ENCODE results near the gene TAX1BP3. TPM values are rescaled to one million over a fixed set of nuclear protein-coding genes. Genes with fewer than 3 reads are reported as not detected.

Gene TAX1BP3
- total RNA-seq, 1 donor from 2014 or later, result 81.3 TPM

DNA sequence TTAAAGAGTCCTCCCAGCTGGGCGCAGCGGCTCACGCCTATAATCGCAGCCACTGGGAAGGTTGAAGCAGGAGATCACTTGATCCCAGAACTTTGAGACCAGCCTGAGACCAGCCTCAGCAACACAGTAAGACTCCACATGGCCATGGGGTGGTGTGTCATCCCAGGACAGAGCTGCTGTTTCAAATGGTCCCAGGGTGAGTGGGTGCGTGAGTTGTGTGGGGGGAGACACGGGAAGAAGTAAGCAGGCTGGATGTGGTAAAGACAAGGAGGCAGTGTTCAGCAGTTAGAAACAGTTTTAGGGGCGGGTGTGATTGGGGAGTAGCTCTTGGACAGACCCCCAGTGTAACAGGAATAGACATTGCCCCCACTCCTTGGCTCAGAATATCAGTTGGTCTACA is 36.1 kb downstream of the TAX1BP3 start:
- DNase-seq (ENCODE audit: low spot score, unreplicated experiment), result no peak
- Mint-ChIP-seq H3K27ac (no peak overlapping the region), H3K36me3 (ENCODE audit: insufficient read depth) (peaks cover 8% of the 10 kb centered on the region), H3K4me1 (ENCODE audit: low read depth) (peaks cover 16% of the 10 kb centered on the region), H3K4me3 (ENCODE audit: low read depth) (no peak overlapping the region), H3K9me3 (ENCODE audit: low read depth) (no peaks in the 10 kb centered on the region), H3K27me3 (no peaks in the 10 kb centered on the region)
- TF ChIP-seq, protein P1, sequence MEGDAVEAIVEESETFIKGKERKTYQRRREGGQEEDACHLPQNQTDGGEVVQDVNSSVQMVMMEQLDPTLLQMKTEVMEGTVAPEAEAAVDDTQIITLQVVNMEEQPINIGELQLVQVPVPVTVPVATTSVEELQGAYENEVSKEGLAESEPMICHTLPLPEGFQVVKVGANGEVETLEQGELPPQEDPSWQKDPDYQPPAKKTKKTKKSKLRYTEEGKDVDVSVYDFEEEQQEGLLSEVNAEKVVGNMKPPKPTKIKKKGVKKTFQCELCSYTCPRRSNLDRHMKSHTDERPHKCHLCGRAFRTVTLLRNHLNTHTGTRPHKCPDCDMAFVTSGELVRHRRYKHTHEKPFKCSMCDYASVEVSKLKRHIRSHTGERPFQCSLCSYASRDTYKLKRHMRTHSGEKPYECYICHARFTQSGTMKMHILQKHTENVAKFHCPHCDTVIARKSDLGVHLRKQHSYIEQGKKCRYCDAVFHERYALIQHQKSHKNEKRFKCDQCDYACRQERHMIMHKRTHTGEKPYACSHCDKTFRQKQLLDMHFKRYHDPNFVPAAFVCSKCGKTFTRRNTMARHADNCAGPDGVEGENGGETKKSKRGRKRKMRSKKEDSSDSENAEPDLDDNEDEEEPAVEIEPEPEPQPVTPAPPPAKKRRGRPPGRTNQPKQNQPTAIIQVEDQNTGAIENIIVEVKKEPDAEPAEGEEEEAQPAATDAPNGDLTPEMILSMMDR (IDR thresholded peaks at IDR 0.05; ENCODE audit: unreplicated experiment), result no peak

DNA sequence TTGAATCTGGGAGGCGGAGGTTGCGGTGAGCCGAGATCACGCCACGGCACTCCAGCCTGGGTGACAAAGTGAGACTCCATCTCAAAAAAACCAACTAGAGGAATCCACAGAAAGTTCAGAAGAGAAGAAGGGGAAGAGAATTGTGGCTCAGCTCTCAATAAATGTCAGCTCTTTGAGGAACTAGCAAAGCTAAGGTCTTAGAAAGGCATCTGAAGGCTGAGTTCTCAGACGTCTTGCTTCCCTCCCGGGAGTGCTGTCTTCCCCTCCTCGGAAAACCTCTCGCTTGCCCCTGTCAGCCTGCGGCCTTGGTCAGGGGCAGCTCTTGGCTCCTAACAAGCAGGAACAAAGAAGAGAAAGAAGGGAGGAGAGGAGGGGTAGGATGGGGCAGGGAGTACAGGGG is 37.6 kb downstream of the TAX1BP3 start:
- Mint-ChIP-seq H3K4me3 (ENCODE audit: low read depth) (no peak overlapping the region), H3K9me3 (ENCODE audit: low read depth) (no peaks in the 10 kb centered on the region), H3K36me3 (ENCODE audit: insufficient read depth) (peaks cover 17% of the 10 kb centered on the region), H3K27me3 (no peaks in the 10 kb centered on the region), H3K4me1 (ENCODE audit: low read depth) (peaks cover 13% of the 10 kb centered on the region), H3K27ac (no peak overlapping the region)
- DNase-seq (ENCODE audit: low spot score, unreplicated experiment), result no peak
- TF ChIP-seq, protein P1 (IDR thresholded peaks at IDR 0.05; ENCODE audit: unreplicated experiment), result no peak

DNA sequence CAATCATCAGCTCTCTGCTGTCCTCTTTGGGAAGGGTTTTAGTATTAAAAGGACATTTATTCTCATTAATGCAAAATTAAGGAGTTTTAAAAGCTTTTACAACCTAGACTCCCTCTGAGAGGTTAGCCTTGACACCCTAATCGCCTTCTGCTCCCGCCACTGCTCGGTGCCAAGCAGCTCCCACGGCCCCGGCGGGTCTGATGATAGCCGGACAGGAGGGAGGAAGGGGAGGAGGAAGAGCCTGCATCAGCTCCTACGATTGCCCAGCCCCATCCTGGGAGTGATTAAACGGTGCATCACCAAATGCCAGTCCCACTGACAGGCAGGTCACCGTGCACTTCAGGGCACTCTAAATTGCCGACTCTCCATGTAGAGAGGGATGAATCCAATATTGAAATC is 40.6 kb downstream of the TAX1BP3 start:
- no peak overlapping the region for H3K4me3 Mint-ChIP-seq (ENCODE audit: low read depth)
- TF ChIP-seq, protein P1 (IDR thresholded peaks at IDR 0.05; ENCODE audit: unreplicated experiment), result no peak
- peaks cover 23% of the 10 kb centered on the region for H3K36me3 Mint-ChIP-seq (ENCODE audit: insufficient read depth)
- no peaks in the 10 kb centered on the region for H3K4me1 Mint-ChIP-seq (ENCODE audit: low read depth)
- no peaks in the 10 kb centered on the region for H3K27me3 Mint-ChIP-seq
- no peak overlapping the region for H3K27ac Mint-ChIP-seq
- no peak for DNase-seq (ENCODE audit: low spot score, unreplicated experiment)
- no peaks in the 10 kb centered on the region for H3K9me3 Mint-ChIP-seq (ENCODE audit: low read depth)

DNA sequence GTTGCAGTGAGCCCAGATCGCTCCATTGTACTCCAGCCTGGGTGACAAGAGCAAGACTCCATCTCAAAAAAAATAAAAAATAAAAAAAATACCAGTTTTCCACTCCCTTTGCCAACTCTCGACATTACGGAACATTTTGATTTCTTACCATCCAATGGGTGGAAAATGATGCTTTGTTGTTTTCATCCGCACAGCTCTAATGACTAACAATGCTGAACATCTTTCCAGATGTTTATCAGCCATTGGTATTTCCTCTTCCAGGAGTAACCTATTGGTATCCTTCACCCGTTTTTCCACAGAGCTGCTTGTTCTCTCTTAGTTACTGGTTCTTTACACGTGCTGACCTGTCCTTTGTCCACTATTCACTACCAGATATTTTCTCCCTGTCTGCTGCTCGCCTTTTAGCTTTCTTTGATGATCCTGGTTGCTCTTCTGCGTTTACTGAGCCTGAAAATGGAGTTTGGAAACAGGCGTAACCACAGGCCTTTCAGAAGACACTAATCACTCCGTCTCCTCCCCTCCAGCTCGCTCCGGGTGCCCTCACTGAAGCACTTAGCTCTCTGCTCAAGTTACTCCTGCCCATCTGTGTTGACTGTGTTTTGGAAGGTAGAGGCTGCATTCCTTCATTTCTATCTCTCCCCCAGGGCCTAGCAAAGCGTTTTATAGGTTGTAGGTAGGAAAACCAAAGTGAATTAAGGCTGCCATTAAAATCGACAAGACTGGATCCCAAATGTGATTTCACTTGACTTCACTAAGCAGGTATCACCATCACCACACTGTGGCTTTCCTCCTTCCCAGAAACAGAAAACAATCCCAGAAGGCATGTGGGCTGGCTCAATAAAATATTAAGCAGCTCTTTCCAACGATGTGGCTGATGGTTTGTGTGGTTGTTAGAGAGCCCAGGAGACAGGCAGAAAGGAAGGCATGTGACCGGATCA is 41.3 kb downstream of the TAX1BP3 start:
- DNase-seq (ENCODE audit: low spot score, unreplicated experiment), result no peak
- H3K27ac Mint-ChIP-seq, result peak overlapping the region; percentile 1
- TF ChIP-seq, protein P1 (IDR thresholded peaks at IDR 0.05; ENCODE audit: unreplicated experiment), result no peak
- no peaks in the 10 kb centered on the region for H3K27me3 Mint-ChIP-seq
- H3K4me3 Mint-ChIP-seq (ENCODE audit: low read depth), result no peak overlapping the region
- peaks cover 25% of the 10 kb centered on the region for H3K36me3 Mint-ChIP-seq (ENCODE audit: insufficient read depth)
- H3K4me1 Mint-ChIP-seq (ENCODE audit: low read depth), result no peaks in the 10 kb centered on the region
- no peaks in the 10 kb centered on the region for H3K9me3 Mint-ChIP-seq (ENCODE audit: low read depth)

DNA sequence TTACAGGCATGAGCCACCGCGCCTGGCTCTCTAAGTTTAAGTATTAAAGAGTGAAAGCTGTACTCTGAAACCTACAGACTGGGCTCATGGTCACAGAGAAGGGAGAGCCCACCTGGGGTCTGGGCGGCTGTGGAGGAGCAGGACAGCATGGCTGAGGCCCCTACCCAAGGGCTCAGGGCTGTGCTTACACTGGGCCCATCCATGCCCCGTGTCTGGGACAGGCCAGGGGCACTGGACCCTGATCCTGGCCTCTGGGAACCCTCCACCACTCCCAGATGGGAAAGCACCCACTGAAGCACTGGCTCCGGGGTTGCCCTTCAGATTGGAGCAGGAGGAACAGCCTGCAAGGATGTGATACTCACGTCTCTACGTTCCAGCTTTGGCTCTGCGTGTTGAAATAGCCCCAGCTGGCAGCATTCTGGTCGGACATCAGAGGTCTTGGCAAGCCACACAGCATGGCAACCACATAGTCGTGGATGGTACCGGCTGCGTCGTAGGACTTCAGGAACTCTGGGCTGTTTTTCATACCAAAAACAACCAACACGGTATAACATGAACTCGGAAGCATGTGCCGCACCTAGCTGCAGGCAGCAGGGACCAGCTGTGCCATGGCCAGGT is 45.3 kb downstream of the TAX1BP3 start:
- TF ChIP-seq, protein P1 (IDR thresholded peaks at IDR 0.05; ENCODE audit: unreplicated experiment), result no peak
- no peak for DNase-seq (ENCODE audit: low spot score, unreplicated experiment)
- no peaks in the 10 kb centered on the region for H3K27me3 Mint-ChIP-seq
- no peaks in the 10 kb centered on the region for H3K4me1 Mint-ChIP-seq (ENCODE audit: low read depth)
- H3K36me3 Mint-ChIP-seq (ENCODE audit: insufficient read depth), result peaks cover 41% of the 10 kb centered on the region
- H3K9me3 Mint-ChIP-seq (ENCODE audit: low read depth), result no peaks in the 10 kb centered on the region
- no peak overlapping the region for H3K27ac Mint-ChIP-seq
- no peak overlapping the region for H3K4me3 Mint-ChIP-seq (ENCODE audit: low read depth)
